H9 (cell line): Measurements from ENCODE around the gene KRT39. TPM values are rescaled to one million over a fixed set of nuclear protein-coding genes. Genes with fewer than 3 reads are reported as not detected.

Experiments
- DNase-seq: peaks from one replicate; pipeline ENCODE4 v3.0.0-alpha.2; 2017
- H2AFZ ChIP-seq: one replicate; pipeline ENCODE4 v1.6.1; 2013; ENCODE audit warnings: mild to moderate bottlenecking, low read length, control low read depth, moderate library complexity
- H2AK5ac ChIP-seq: 2 replicates; pipeline ENCODE4 v1.6.1; 2013; ENCODE audit warnings: low read length, control low read depth, mixed read lengths; ENCODE audit not compliant: insufficient read length
- H2BK120ac ChIP-seq: one replicate; pipeline ENCODE4 v1.6.1; 2013; ENCODE audit warnings: low read depth, mild to moderate bottlenecking, low read length, control low read depth, inconsistent platforms; ENCODE audit not compliant: poor library complexity, severe bottlenecking
- H2BK12ac ChIP-seq: 2 replicates; pipeline ENCODE4 v1.6.1; 2013; ENCODE audit warnings: low read length, control low read depth, mixed read lengths, low read depth; ENCODE audit not compliant: insufficient read length
- H2BK15ac ChIP-seq: 2 replicates; pipeline ENCODE4 v1.6.1; 2013; ENCODE audit warnings: low read depth, low read length, control low read depth
- H2BK20ac ChIP-seq: one replicate; pipeline ENCODE4 v1.6.1; 2013; ENCODE audit warnings: low read depth, mild to moderate bottlenecking, low read length, control low read depth, inconsistent platforms; ENCODE audit not compliant: poor library complexity, severe bottlenecking
- H2BK5ac ChIP-seq: 2 replicates; pipeline ENCODE4 v1.6.1; 2013; ENCODE audit warnings: low read length, control low read depth, mixed read lengths; ENCODE audit not compliant: insufficient read length
- H3K14ac ChIP-seq: 2 replicates; pipeline ENCODE4 v1.6.1; 2013; ENCODE audit warnings: low read length, control low read depth; ENCODE audit not compliant: insufficient read depth
- H3K18ac ChIP-seq: 2 replicates; pipeline ENCODE4 v1.6.1; 2013; ENCODE audit warnings: low read depth, mild to moderate bottlenecking, mixed read lengths, low read length, control low read depth; ENCODE audit not compliant: insufficient read length
- H3K23ac ChIP-seq: 2 replicates; pipeline ENCODE4 v1.6.1; 2013; ENCODE audit warnings: low read length, control low read depth, mixed read lengths, low read depth; ENCODE audit not compliant: insufficient read length
- H3K23me2 ChIP-seq: 2 replicates; pipeline ENCODE4 v1.6.1; 2013; ENCODE audit warnings: low read depth, mild to moderate bottlenecking, mixed read lengths, low read length, control low read depth; ENCODE audit not compliant: insufficient read length, poor library complexity, severe bottlenecking
- H3K27ac ChIP-seq: 2 replicates; pipeline ENCODE4 v1.5.1; 2013; ENCODE audit warnings: low read length, control low read depth, mixed read lengths, low read depth; ENCODE audit not compliant: insufficient read length
- H3K27me3 ChIP-seq: 2 replicates; pipeline ENCODE4 v1.6.1; 2013; ENCODE audit warnings: low read length, control low read depth, inconsistent platforms; ENCODE audit not compliant: insufficient read depth
- H3K4ac ChIP-seq: 2 replicates; pipeline ENCODE4 v1.6.1; 2013; ENCODE audit warnings: low read depth, mild to moderate bottlenecking, control low read depth, inconsistent platforms, low read length, moderate library complexity
- H3K4me1 ChIP-seq: 2 replicates; pipeline ENCODE4 v1.6.1; 2013; ENCODE audit warnings: low read length, control low read depth, inconsistent platforms; ENCODE audit not compliant: insufficient read depth
- H3K4me2 ChIP-seq: 2 replicates; pipeline ENCODE4 v1.6.1; 2013; ENCODE audit warnings: low read length, control low read depth, mixed read lengths; ENCODE audit not compliant: insufficient read length, insufficient read depth
- H3K56ac ChIP-seq: 2 replicates; pipeline ENCODE4 v1.6.1; 2013; ENCODE audit warnings: low read depth, mild to moderate bottlenecking, mixed read lengths, low read length, control low read depth; ENCODE audit not compliant: insufficient read length
- H3K79me1 ChIP-seq: 2 replicates; pipeline ENCODE4 v1.6.1; 2013; ENCODE audit warnings: low read depth, mild to moderate bottlenecking, moderate library complexity, low read length, control low read depth, inconsistent platforms; ENCODE audit not compliant: insufficient read depth, poor library complexity, severe bottlenecking
- H3K79me2 ChIP-seq: 2 replicates; pipeline ENCODE4 v1.6.1; 2013; ENCODE audit warnings: low read length, control low read depth, inconsistent platforms; ENCODE audit not compliant: insufficient read depth
- H3K9ac ChIP-seq: 2 replicates; pipeline ENCODE4 v1.6.1; 2013; ENCODE audit warnings: low read length, control low read depth, mixed read lengths; ENCODE audit not compliant: insufficient read length; ENCODE audit errors: extremely low read depth
- H3K9me3 ChIP-seq: one replicate; pipeline ENCODE4 v1.6.1; 2013; ENCODE audit warnings: low read depth, low read length, inconsistent platforms; ENCODE audit not compliant: control insufficient read depth
- H3T11ph ChIP-seq: one replicate; pipeline ENCODE4 v1.6.1; 2013; ENCODE audit warnings: mild to moderate bottlenecking, low read length, control low read depth, inconsistent platforms
- H4K20me1 ChIP-seq: one replicate; pipeline ENCODE4 v1.6.1; 2013; ENCODE audit not compliant: control insufficient read depth, insufficient read length, insufficient read depth
- H4K5ac ChIP-seq: 2 replicates; pipeline ENCODE4 v1.6.1; 2013; ENCODE audit warnings: low read depth, mild to moderate bottlenecking, mixed read lengths, low read length, control low read depth; ENCODE audit not compliant: insufficient read length
- H4K8ac ChIP-seq: replicated peaks from 2 replicates; pipeline ENCODE4 v1.6.1; 2013; ENCODE audit warnings: low read length, control low read depth, mixed read lengths, low read depth; ENCODE audit not compliant: insufficient read length
- H4K91ac ChIP-seq: 2 replicates; pipeline ENCODE4 v1.6.1; 2013; ENCODE audit warnings: low read depth, mild to moderate bottlenecking, moderate library complexity, mixed read lengths, low read length, control low read depth; ENCODE audit not compliant: insufficient read length
- H3K27ac Mint-ChIP-seq, 3 experiments: 2 replicates in 2 of 3; 3 replicates in 1 of 3; pipeline ENCODE4 v1.8.0; 2020 to 2021; ENCODE audit warnings: mixed read lengths in 3 of 3, mild to moderate bottlenecking in 1 of 3, moderate library complexity in 1 of 3
- H3K27me3 Mint-ChIP-seq: 2 replicates; pipeline ENCODE4 v1.8.0; 2021; ENCODE audit warnings: low read depth, mild to moderate bottlenecking, moderate library complexity, mixed read lengths
- H3K36me3 Mint-ChIP-seq, 3 experiments: 2 replicates in 2 of 3; 3 replicates in 1 of 3; pipeline ENCODE4 v1.8.0; 2020 to 2021; ENCODE audit warnings: low read depth in 3 of 3, mixed read lengths in 3 of 3; ENCODE audit not compliant: insufficient read depth in 1 of 3
- H3K4me1 Mint-ChIP-seq, 2 experiments: 2 replicates each; pipeline ENCODE4 v1.8.0; 2020; ENCODE audit warnings: mixed read lengths in 2 of 2
- H3K4me3 Mint-ChIP-seq, 2 experiments: 2 replicates in 1 of 2; 3 replicates in 1 of 2; pipeline ENCODE4 v1.8.0; 2020 to 2021; ENCODE audit warnings: mild to moderate bottlenecking in 2 of 2, mixed read lengths in 2 of 2, moderate library complexity in 1 of 2
- H3K9me3 Mint-ChIP-seq, 2 experiments: 2 replicates in 1 of 2; 3 replicates in 1 of 2; pipeline ENCODE4 v1.8.0; 2020; ENCODE audit warnings: mild to moderate bottlenecking in 2 of 2, mixed read lengths in 2 of 2, moderate library complexity in 1 of 2
- WGBS: extraction: QIAGEN DNeasy Blood & Tissue Kit; methylation state at CpG from one replicate; pipeline ENCODE4 v1.1.7; 2013; ENCODE audit warnings: missing lambda C conversion rate, low lambda C conversion rate, mixed read lengths; ENCODE audit not compliant: insufficient read length; ENCODE audit errors: extremely low coverage; 5-methylcytosine and 5-hydroxymethylcytosine counted together
- total RNA-seq: library from RNA; stranded (reverse); gene quantifications from 2 replicates; pipeline ENCODE4 v1.2.1, GENCODE V29; 2021
- TF ChIP-seq, protein P1 (sequence below): fragments of 200-600 bp; sonication (generic); conservative IDR thresholded peaks from 3 replicates; pipeline ENCODE4 v1.8.0; 2021; ENCODE audit warnings: antibody characterized with exemption, mild to moderate bottlenecking

Gene KRT39
- total RNA-seq, 1 experiment from 2014 or later: not detected

DNA sequence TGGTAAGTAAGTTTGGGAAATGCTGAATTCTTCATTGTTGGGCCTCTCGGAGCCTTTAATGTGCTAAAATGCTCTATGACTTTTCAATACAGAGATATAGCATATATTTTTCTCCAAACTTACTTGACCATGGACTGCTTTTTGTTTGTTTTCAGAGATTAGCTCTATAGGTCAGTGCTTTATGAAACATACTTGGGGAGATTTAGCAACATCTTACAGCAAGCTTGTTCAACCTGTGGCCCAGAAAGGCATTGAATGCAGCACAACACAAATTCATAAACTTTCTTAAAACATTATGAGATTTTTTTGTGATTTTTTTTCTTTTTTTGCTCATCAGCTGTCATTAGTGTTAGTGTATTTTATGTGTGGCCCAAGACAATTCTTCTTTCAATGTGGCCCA lies 43.2 kb upstream of the KRT39 start:
- H2AK5ac ChIP-seq: no peak overlapping the region
- no CpG with 5 or more reads among the region's 1 CpG for WGBS
- Mint-ChIP-seq H3K4me3 (no peak overlapping the region), H3K9me3 (no peaks in the 10 kb centered on the region), H3K27me3 (no peaks in the 10 kb centered on the region), H3K4me1 (peaks cover 17 to 19% of the 10 kb centered on the region in 2 experiments), H3K36me3 (no peaks in the 10 kb centered on the region), H3K27ac (no peak overlapping the region)
- no peak overlapping the region for H4K8ac ChIP-seq
- no peak overlapping the region for H3T11ph ChIP-seq
- H3K4me1 ChIP-seq: no peaks in the 10 kb centered on the region; the same call in 1 of the 2 replicates
- H3K23ac ChIP-seq: no peak overlapping the region
- no peak overlapping the region for H3K9ac ChIP-seq
- H3K18ac ChIP-seq: no peak overlapping the region
- DNase-seq: no peak
- H2AFZ ChIP-seq: no peak overlapping the region
- H2BK20ac ChIP-seq: no peak overlapping the region
- H3K9me3 ChIP-seq: no peaks in the 10 kb centered on the region
- no peak overlapping the region for H2BK120ac ChIP-seq
- no peak overlapping the region for H4K91ac ChIP-seq
- H3K79me2 ChIP-seq: no peaks in the 10 kb centered on the region
- no peak overlapping the region for H3K4ac ChIP-seq
- no peaks in the 10 kb centered on the region for H3K23me2 ChIP-seq
- no peak overlapping the region for H2BK5ac ChIP-seq
- H2BK15ac ChIP-seq: no peak overlapping the region
- no peak overlapping the region for H3K14ac ChIP-seq
- TF ChIP-seq, protein P1, sequence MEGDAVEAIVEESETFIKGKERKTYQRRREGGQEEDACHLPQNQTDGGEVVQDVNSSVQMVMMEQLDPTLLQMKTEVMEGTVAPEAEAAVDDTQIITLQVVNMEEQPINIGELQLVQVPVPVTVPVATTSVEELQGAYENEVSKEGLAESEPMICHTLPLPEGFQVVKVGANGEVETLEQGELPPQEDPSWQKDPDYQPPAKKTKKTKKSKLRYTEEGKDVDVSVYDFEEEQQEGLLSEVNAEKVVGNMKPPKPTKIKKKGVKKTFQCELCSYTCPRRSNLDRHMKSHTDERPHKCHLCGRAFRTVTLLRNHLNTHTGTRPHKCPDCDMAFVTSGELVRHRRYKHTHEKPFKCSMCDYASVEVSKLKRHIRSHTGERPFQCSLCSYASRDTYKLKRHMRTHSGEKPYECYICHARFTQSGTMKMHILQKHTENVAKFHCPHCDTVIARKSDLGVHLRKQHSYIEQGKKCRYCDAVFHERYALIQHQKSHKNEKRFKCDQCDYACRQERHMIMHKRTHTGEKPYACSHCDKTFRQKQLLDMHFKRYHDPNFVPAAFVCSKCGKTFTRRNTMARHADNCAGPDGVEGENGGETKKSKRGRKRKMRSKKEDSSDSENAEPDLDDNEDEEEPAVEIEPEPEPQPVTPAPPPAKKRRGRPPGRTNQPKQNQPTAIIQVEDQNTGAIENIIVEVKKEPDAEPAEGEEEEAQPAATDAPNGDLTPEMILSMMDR: no peak
- H3K27ac ChIP-seq: no peak overlapping the region
- H3K4me2 ChIP-seq: no peak overlapping the region
- H3K27me3 ChIP-seq: no peaks in the 10 kb centered on the region
- no peak overlapping the region for H3K56ac ChIP-seq
- no peak overlapping the region for H4K5ac ChIP-seq
- no peaks in the 10 kb centered on the region for H4K20me1 ChIP-seq
- no peaks in the 10 kb centered on the region for H3K79me1 ChIP-seq
- no peak overlapping the region for H2BK12ac ChIP-seq
